HG02852 (cell line): Measurements from ENCODE around the gene RNF6.
A peak's percentile ranks its signal among the peaks of the same experiment; 100 is the strongest.

Source experiments
- ATAC-seq: cut with Tn5 transposase; IDR thresholded peaks from one replicate; pipeline ENCODE4 v1.9.1; 2021; ENCODE audit warnings: mild to moderate bottlenecking, moderate library complexity; ENCODE audit not compliant: unreplicated experiment

RNF6 gene

DNA sequence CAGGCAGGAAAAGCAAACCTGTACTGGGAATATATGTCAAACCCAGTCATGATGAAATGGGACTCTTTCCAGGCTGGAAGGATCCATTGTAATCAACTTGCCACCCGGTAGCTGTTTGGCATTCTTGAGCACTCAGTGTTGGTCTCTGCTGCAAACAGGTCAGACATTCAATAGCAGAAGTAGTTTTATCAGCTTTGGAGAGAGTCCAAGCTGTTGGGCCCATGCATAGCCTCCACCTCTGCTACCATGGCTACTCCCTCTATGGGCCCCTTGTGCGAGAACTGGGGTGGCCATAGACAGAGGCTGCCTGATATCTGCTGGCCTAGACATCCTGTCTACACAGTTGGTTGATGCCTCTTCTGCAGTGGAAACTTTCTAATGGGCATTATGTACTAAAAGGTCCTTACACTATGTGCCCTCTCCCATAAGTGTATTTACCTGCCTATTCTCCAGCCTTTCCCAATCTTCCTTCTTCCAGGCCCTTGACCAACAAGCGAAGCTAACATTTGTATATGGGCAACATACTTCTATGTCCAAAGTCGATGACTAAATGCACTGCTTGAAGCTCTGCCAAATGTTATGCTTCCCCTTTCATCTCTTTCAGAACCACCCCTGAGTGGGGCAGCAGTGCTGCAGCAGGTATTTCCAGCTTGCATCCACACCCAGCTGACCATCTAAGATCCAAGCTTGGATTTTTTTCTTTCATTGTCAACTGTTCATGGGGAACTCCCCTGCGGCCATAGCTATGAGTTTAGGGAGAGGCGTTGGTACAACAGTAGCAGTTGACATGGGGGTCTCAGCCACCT is 5.3 kb upstream of the RNF6 start:
- no peak for ATAC-seq

DNA sequence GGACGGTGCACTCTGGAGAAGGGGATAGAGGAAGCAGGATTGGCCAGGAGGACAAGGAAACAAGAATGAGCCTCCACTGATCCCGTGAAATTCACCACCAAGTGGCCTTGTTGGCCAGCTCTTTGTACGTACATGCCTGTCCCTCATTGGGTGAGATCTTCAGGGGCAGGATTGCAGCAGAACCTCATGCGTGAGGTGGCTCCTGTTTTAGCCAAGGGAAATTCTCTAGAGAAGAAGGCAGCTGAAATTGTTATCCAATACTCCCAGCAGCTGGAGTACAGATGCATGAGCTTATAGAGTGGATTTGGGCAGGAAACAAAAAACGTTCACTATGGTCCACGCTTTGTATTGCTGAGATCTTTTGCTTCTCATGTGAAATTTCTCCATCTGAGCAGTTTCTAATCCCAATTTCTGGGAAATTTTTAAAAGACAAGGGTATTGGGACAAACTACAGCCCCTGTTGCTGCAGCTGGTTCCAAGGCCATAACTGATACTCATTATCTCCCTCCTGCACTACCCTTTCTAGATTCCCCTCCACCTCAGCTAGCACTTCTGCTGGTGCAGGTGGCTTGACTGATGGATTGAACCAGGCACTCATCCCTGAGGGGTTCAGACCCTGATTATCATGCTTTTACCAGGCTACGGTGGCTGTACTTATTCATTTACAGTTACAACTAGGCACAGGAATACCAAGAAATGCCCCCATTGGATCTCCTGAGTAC is 3.9 kb upstream of the RNF6 start:
- ATAC-seq, result no peak

DNA sequence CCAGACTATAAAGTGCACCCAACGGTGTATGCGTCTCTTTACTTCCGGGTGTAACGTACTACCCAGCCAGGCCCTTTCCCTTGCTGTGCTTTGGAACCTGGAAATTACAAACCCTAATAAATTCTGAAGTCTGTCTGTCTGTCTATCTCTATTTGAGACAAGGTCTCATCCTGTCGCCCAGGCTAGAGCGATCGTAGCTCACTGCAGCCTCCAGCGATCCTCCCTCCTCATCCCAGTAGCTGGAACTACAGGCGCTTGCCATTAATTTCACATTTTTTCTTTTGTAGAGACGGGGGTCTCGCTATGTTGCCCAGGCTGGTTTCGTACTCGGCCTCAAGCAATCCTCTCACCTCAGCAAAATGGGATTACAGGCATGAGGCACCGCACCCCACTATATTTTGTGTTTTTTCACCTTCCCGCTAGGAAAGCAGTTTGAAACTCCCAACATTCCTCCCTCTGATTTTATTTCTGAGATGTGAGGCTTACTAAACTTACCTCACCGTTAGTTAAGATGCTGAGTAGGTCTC is 469 bp upstream of the RNF6 start:
- ATAC-seq, result peak; percentile 42

DNA sequence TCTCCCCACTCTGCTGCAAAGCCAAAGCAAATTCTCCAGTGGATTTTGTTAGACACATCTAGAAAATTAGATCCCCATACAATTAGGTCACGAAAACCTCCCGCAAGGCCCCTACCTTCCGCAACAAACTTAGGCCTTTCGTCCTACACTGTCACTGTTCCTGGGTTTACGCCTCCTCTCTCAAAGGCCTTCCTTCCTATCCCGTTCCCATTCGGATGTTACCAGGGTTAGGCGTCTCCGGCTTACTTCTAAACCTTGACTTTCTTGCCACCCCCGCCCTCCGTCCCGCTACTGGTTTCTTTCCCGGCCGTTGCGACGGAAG is 754 bp downstream of the RNF6 start:
- ATAC-seq, result peak; percentile 29

DNA sequence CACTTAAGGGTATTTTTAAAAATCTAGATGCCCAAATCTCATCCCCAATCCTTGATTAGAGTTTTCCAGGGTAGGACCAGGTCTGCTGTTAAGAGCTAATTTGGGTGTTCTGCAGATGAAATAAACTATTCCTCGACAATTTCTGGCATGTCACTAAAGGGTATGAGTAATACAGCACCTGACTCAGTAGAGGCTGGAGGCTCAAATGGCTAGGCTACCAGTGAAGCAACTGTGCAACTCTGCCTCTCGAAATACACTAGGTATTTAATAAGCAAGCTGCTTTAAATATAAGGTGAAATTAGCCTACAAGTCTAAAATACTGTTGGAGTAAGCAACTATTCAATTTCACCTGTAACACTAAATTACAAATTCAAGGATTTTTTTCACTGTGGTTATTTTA is 1.5 kb downstream of the RNF6 start:
- no peak for ATAC-seq

DNA sequence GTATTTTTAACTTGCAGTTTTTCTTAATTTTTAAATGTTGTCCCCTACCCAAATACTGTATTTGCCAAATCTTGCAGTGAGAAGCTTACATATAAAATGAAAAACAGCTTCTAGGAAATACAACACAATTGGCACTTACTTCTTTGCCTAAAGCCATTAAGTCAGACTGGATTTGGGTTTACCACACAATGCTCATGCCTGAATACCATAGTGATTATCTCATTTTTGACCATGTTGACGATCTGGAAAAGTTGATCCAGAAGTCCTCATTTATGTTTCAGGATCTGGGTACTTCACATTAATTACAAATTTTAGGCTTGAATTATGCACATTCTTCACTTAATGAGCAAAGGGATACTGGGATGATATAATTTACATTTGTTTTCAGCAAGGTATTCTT is 2.4 kb downstream of the RNF6 start:
- ATAC-seq, result no peak

DNA sequence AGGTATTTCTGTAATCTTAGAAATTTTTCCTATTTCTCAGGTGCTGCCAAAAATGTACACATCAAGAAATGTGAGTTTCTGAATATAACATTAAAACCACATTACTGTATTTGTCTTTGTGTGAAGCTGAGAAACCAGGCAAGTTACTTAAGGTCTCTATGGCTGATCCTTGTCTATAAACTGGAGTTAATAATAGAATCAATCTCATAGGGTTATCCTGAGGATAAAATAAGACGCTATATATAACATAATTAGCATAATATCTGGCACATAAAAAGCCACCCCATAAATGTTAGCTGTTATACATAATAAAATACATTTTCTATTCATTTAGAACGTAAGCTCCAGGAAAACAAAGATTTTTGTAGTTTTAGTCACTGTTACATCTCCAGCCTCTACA is 6.1 kb downstream of the RNF6 start:
- ATAC-seq, result no peak

DNA sequence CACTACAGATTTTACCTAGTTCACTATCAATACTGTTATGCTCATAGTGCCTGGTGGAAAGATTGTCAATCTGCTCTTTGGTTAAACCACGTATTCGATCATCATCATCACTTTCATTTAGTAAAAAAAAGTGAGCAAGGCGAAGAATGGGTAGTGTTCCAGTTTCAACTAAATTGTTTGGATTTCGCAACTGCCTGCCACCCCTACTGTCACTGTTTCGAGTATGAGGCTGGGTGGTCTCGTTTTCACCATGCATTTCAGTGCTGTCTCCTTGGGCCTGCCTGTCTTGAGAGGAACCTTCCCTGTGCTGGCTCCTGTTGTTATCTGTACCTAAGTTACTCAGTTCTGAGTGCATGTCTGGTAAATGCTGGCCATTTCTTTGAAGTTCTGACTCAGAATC is 8.1 kb downstream of the RNF6 start:
- ATAC-seq, result no peak

DNA sequence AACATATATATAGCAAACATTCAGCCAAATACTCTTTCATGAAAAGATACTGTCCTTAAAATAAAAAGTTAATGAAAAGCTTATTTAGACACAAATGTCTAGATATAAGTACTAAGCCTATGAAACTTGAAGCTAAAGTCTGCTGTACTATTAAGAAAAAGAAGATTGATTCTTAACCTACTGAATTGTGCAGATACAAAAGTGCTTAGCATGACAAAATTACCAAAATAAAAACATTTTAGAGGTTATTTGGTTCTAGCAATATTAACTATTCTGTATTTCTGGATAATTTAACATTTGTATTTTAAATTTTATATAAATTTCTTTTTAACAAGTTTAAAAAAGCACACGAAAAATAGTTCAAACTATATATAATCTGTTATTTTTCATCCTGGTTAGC is 8.8 kb downstream of the RNF6 start:
- no peak for ATAC-seq

DNA sequence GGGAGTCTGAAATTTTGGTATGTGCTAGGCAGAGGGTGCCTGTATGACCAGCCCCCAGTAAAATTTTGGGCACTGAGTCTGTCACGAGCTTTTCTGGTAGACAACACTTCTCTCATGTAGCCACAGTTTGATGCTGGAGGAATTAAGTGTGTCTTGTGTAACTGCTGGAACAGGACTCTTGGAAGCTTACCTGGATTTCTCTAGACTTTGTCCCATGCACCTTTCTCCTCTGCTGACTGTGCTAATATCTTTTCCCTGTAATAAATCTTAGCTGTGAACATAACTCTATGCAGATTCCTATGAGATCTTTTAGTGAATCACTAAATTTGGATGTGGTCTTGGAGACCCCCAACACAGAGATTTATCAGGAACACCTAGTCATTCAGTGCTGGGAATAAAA is 13.8 kb downstream of the RNF6 start:
- no peak for ATAC-seq

DNA sequence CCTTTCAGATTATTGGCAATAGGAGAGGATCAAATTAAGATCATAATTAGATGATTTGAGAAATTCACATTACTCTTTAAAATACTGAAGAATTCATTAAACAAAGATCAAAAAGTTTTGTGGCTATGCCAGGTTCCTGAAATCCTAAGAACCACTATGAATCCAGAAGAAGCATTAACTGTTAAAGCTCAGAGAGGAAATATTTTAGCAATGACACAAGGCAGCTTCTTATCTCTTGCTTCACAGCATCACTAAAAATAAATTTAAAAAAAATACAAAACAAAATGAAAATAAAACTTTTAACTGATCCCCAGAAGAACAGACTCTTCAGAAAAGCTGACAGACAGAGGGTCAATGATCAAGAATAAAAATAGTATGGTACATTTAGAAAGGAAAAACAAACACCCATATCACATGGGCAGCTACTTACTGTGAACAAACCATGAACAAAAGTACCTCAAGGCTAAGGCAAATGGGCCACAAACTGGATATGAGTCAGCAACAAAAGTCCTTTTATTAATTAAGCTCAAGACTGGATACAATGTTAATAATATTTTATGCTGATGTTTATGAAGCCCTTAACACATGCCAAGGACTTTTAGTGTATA is 19.6 kb downstream of the RNF6 start:
- ATAC-seq, result no peak

DNA sequence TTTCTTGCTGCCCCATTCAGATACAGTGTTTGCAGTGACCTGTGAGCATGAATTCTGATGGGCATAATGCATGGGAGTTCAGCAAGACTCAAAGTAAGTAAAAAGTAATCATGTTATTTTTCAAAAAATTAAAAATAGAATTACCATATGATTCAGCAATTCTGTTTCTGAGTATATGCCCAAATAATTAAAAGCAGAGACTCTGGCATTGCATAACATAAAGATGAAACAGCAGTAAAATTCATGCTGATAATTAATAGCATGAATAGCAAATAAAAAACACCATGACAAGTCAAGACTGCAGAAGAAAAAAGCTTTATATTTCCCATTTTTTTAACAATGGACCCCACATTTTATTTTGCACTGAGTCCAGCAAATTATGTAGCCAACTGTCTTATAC is 21.3 kb downstream of the RNF6 start:
- ATAC-seq, result no peak

DNA sequence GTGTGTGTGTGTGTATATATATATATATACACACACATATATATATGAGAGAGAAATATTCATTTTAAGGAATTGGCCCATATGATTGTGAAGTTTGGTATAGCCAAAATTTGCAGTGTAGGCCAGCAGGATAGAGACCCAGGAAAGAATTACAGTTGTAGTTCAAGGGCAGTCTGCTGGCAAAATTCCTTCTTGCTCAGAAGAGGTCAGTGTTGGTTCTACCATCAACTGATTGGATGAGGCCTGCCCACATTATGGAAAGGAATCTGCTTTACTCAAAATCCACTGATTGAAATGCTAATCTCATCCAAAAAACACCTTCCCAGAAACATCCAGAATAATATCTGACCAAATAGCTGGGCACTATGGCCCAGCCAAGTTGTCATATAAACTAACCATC is 24.0 kb downstream of the RNF6 start:
- no peak for ATAC-seq

DNA sequence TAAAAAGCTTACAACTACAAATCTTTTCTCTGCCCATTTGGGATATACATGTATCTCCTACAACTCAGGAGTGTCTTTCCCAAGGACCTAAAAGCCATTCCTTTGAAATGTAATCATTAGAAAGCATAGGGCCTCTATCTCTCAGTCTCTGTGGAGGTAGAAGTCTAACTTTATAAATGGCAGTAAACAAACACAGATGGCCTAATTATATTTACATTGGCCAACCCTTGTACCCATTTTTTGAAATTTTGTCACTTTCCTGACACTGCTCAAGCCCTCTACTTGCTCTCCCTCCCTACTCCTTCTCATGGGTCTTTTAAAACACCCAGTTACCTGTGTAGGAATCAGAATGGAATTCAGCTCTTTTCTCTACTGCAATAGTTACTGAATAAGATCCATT is 24.8 kb downstream of the RNF6 start:
- ATAC-seq, result no peak

DNA sequence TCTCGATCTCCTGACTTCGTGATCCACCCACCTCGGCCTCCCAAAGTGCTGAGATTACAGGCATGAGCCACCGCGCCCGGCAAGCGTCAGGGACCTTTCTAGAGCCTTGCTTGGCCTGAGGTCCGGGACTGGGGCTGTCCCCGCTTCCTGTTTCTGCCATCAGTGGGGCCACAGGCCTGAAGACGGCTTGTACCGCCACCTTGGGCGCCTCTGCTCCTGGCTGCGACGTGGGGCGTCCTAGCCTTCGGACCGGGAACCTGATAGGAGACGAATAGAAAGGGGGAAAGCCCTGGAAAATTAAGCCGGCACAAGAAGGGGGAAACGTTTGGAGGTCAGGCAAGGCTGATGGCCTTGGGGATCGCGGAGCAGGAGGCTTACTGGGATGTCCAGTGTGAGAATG is 35.1 kb downstream of the RNF6 start:
- no peak for ATAC-seq

DNA sequence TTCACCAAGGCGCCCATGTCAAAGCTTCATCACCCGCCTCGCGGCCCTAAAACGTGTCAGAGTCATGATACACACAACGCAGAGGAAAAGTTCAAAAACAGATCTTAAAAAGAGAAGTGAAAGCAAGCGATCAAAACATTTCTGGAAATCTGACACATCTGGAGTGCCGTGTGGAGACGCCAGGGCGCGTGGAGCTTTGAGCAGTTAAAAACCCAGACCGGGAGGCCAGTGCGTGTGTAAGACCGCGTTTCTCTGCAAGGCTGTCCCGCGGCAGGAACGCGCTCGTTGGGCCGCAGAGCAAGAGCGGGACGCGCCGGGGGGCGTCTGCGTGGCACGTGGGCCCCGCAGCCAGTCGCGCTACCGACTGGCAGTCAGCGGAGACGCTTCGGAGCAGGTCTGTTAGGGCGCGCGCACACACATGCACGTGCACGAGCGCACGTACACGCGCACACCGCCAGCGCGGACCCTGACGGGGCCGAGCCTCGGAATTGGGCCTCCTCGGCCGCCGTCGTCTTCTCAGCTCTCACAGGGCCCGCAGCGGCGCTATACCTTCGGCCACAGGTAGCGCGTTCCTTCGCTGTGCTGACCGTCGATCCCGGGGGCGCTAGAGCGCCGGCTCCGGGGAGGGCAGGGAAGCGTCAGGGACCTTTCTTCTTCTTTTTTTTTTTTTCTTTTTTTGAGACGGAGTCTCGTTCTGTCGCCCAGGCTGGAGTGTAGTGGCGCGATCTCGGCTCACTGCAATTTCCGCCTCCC is 35.8 kb downstream of the RNF6 start:
- ATAC-seq, result peak; percentile 82

DNA sequence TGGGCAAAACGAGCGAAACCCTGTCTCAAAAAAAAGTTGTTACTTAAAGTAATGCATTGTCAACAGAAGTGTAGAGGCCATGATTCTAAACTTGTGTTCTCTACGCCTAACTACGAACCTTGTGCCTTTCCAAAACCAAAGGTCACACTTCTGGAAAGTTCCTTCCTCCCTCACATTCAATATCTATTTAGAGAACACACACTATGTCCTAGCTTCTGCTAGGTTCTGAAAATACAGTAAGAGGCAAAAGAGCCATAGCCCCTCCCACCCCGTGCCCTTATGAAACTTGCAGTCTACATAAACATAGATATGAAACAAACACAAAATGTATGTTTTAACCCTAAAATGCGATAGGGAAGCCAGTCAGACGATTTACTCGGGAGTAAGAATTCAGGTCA is 36.4 kb downstream of the RNF6 start:
- ATAC-seq, result no peak

DNA sequence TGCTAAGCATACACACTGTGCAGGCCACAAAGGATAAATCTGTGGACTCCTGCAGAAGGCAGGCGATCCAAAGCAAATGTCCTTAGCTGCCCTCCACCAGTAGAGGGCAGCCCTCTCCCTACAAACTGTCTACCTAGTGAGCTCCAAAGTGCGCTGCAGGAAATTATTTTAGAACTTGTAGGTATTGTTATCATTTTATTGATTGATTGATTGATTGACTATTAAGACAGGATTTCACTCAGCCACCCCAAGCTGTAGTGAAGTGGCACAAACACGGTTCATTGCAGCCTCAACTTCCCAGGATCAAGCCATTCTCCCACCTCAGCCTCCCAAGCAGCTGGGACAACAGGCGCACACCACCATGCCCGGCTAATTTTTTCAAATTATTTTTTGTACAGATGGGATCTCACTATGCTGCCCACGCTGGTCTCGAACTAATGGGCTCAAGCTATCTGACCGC is 37.3 kb downstream of the RNF6 start:
- no peak for ATAC-seq

DNA sequence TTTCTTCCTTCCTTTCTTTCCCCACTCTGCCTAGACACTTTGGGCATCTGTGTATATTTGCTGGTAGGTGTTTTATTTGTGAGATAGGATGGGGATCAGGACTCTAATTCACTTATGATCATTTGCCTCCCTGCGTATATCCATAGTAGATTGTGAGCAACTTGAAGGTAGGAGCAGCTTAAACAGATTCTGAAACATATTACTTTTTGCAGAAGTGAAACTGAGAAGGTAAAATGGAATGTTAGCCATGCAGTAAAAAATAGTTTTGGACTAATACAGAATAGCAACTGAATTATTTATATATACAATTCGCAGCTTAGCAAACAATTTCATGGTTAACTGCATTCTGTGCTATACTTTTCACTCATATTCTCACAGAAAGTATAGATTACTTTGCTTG is 38.7 kb downstream of the RNF6 start:
- ATAC-seq, result no peak

DNA sequence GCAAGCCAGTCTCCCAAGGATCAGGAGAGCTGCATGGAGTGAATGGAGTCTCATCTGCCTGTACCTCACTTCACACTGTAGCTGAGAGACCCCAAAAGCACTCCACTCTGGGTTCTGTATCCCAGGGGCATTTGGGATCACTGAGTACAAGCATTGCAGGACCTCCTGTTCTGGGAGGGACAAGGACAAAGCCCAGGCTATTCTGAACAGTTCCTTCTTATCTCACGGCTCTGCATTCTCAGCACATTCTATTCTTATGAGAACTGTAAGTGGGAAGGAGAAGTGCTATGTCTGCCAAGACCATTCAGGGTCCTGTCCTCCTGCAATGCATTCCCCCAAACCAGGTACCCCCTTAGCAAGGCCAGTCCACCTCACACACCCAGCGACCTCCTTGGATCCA is 42.8 kb downstream of the RNF6 start:
- ATAC-seq, result no peak

DNA sequence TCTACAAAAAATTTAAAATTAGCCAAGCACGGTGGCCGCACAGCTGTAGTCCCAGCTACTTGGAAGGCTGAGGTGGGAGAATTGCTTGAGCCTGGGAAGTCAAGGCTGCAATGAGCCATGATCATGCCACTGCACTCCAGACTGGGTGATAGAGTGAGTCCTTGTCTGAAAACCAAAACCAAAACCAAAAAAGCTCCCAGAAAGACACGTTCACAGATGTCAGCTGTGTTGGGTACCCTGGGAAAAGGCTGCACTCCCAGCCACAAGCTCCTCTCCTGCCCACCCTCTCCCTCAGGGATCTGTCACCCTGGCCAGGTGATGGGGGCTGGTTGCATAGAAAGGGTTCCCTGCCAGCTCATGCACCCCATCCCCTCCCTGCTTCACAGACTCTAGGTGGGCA is 53.3 kb downstream of the RNF6 start:
- no peak for ATAC-seq
